Calu3 (cell line): ENCODE measurements around the gene SLC17A3. TPM values are rescaled to one million over a fixed set of nuclear protein-coding genes. Genes with fewer than 3 reads are reported as not detected.

Experiments used
- BruUV-seq: library from RNA; stranded (reverse); fragments of 400-500 nt; replicated peaks from 2 replicates; lab custom pipeline; 2021; lab: Mats Ljungman, UMichigan
- CTCF ChIA-PET: fragments of 300-600 bp; sonication (Branson Sonifier 250); formaldehyde crosslinking; loops from one replicate; lab custom pipeline; 2022; ENCODE audit warnings: antibody characterized with exemption; lab: Charles Lee
- DNase-seq: peaks from one replicate; pipeline ENCODE4 v3.0.0; 2022
- H3K27ac Mint-ChIP-seq: one replicate; pipeline ENCODE4 v1.8.0; 2022; ENCODE audit warnings: mixed read lengths; ENCODE audit not compliant: unreplicated experiment
- H3K27me3 Mint-ChIP-seq: one replicate; pipeline ENCODE4 v1.8.0; 2022; ENCODE audit warnings: mixed read lengths; ENCODE audit not compliant: unreplicated experiment
- H3K36me3 Mint-ChIP-seq: one replicate; pipeline ENCODE4 v1.8.0; 2022; ENCODE audit warnings: mild to moderate bottlenecking, moderate library complexity, mixed read lengths; ENCODE audit not compliant: insufficient read depth, unreplicated experiment
- H3K4me1 Mint-ChIP-seq: one replicate; pipeline ENCODE4 v1.8.0; 2022; ENCODE audit warnings: mild to moderate bottlenecking, low read depth, mixed read lengths; ENCODE audit not compliant: unreplicated experiment
- H3K4me3 Mint-ChIP-seq: one replicate; pipeline ENCODE4 v1.8.0; 2022; ENCODE audit warnings: mild to moderate bottlenecking, low read depth, moderate library complexity, mixed read lengths; ENCODE audit not compliant: unreplicated experiment
- H3K9me3 Mint-ChIP-seq: one replicate; pipeline ENCODE4 v1.8.0; 2022; ENCODE audit warnings: low read depth, mixed read lengths; ENCODE audit not compliant: unreplicated experiment
- intact Hi-C: fragments of 100-400 bp; cut with micrococcal nuclease; formaldehyde crosslinking; loops from one replicate; pipeline ENCODE4 v1.10.0; 2022; ENCODE audit not compliant: unreplicated experiment
- total RNA-seq: library from RNA; stranded (reverse); gene quantifications from 2 replicates; pipeline ENCODE4 v1.2.3, GENCODE V29; 2022
- TF ChIP-seq, protein P1 (sequence below): fragments of 200-600 bp; IDR thresholded peaks from one replicate; pipeline ENCODE4 v1.8.0; 2022; ENCODE audit warnings: antibody characterized with exemption; ENCODE audit not compliant: unreplicated experiment

The SLC17A3 gene
- total RNA-seq, 1 experiment from 2014 or later = not detected

DNA sequence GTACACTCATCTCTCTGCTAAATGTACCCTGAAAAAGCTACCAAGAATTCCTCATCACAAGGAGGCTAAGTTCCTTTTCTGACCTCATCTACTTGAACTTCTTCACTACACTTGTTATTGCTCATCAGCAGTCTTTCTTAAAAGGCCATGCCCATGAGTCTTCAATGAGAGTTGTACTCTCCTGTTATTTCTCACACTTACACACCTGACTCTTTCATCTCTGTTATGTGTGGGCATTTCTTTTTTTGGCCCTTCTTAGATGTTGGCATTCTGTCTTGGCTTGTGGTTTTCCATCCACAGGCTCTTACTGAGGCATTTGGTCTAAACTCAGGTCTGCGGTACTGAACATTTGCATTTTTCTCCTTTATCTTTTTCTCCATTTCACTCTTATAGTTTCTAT lies 31.5 kb downstream of the SLC17A3 start:
- H3K27ac Mint-ChIP-seq = no peak overlapping the region
- H3K4me1 Mint-ChIP-seq = no peaks in the 10 kb centered on the region
- DNase-seq = no peak
- TF ChIP-seq, protein P1, sequence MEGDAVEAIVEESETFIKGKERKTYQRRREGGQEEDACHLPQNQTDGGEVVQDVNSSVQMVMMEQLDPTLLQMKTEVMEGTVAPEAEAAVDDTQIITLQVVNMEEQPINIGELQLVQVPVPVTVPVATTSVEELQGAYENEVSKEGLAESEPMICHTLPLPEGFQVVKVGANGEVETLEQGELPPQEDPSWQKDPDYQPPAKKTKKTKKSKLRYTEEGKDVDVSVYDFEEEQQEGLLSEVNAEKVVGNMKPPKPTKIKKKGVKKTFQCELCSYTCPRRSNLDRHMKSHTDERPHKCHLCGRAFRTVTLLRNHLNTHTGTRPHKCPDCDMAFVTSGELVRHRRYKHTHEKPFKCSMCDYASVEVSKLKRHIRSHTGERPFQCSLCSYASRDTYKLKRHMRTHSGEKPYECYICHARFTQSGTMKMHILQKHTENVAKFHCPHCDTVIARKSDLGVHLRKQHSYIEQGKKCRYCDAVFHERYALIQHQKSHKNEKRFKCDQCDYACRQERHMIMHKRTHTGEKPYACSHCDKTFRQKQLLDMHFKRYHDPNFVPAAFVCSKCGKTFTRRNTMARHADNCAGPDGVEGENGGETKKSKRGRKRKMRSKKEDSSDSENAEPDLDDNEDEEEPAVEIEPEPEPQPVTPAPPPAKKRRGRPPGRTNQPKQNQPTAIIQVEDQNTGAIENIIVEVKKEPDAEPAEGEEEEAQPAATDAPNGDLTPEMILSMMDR = no peak
- H3K36me3 Mint-ChIP-seq = no peaks in the 10 kb centered on the region
- H3K27me3 Mint-ChIP-seq = peaks cover 15% of the 10 kb centered on the region
- BruUV-seq = no TSS peak
- H3K4me3 Mint-ChIP-seq = no peak overlapping the region
- no peaks in the 10 kb centered on the region for H3K9me3 Mint-ChIP-seq
- intact Hi-C loops = no loop called here
- CTCF ChIA-PET = no interaction called here

- no TSS peak for BruUV-seq
- Mint-ChIP-seq H3K36me3 (no peaks in the 10 kb centered on the region), H3K9me3 (no peaks in the 10 kb centered on the region), H3K27me3 (peaks cover 12% of the 10 kb centered on the region), H3K4me1 (peaks cover 17% of the 10 kb centered on the region), H3K27ac (no peak overlapping the region), H3K4me3 (no peak overlapping the region)
- no peak for DNase-seq
- CTCF ChIA-PET = interaction anchor here (0.7 kb wide), 1 partner anchor 1461 kb away, joined by 3 read pairs; no protein-coding TSS in a partner anchor
- intact Hi-C loops = loop anchor here (5.0 kb wide), 1 partner anchor 42 kb away; no protein-coding TSS in a partner anchor
- TF ChIP-seq, protein P1 = no peak
These were observed 38.4 kb downstream of the SLC17A3 start for GRCh38 chr6:25835442-25836283.

GRCh38 chr6:25834950-25835349 lies 39.1 kb downstream of the SLC17A3 start:
- intact Hi-C loops = loop anchor here (5.0 kb wide), 2 partner anchors 42 to 113 kb away; no protein-coding TSS in a partner anchor
- Mint-ChIP-seq H3K27me3 (peaks cover 5% of the 10 kb centered on the region), H3K4me3 (no peak overlapping the region), H3K36me3 (no peaks in the 10 kb centered on the region), H3K4me1 (peaks cover 17% of the 10 kb centered on the region), H3K27ac (no peak overlapping the region), H3K9me3 (no peaks in the 10 kb centered on the region)
- TF ChIP-seq, protein P1 = no peak
- DNase-seq = no peak
- BruUV-seq = no TSS peak
- CTCF ChIA-PET = interaction anchor here (0.6 to 0.7 kb wide), 2 partner anchors 10 to 691 kb away, joined by 3 to 4 read pairs; no protein-coding TSS in a partner anchor

GRCh38 chr6:25833136-25833535 lies 40.9 kb downstream of the SLC17A3 start:
- intact Hi-C loops = loop anchor here (5.0 kb wide), 1 partner anchor 111 kb away; no protein-coding TSS in a partner anchor
- TF ChIP-seq, protein P1 = no peak
- Mint-ChIP-seq H3K4me1 (peaks cover 17% of the 10 kb centered on the region), H3K4me3 (no peak overlapping the region), H3K27ac (no peak overlapping the region), H3K36me3 (no peaks in the 10 kb centered on the region), H3K27me3 (no peaks in the 10 kb centered on the region), H3K9me3 (no peaks in the 10 kb centered on the region)
- no peak for DNase-seq
- BruUV-seq = no TSS peak
- CTCF ChIA-PET = interaction anchor here (0.8 kb wide), 1 partner anchor 81 kb away, joined by 3 read pairs; no protein-coding TSS in a partner anchor
